ENCODE results near the gene PRICKLE4. TPM values are rescaled to one million over a fixed set of nuclear protein-coding genes. Genes with fewer than 3 reads are reported as not detected.
"Not testable (repeated sequence)": the region's sequence is repeated elsewhere in the genome, so short reads cannot be mapped to it uniquely, and the experiment has no call there.

The PRICKLE4 gene
- total RNA-seq, 1 donor from 2014 or later = 2.4 TPM

- DNase-seq = no peak
Measured at GRCh38 chr6:41744236-41744787, 36.3 kb upstream of the PRICKLE4 start.

DNA sequence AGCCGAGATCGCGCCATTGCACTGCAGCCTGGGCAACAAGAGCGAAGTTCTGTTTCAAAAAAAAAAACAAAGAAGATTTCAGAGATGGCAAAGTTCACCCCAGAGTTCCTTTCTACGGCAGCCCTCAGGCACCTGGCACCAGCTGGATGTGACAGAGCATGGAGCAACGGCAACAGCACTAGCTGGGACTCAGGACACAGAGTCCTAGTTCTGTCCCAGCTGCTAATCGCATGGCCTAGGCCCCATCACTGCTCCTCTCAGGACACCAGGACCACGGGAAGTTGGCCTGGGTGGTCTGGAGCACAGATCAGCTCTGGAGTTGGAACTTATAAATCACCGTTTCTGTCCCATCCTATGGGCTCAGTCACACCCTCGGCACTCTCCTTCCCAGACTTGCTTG is 34.5 kb upstream of the PRICKLE4 start:
- no peak for DNase-seq

GRCh38 chr6:41747256-41748101 is 33.1 kb upstream of the PRICKLE4 start, which contains the start of gene PGC:
TSS of gene PGC (minus strand) at chr6:41747397. CDS start at chr6:41747334, 63 bp downstream.
- DNase-seq = no peak

DNA sequence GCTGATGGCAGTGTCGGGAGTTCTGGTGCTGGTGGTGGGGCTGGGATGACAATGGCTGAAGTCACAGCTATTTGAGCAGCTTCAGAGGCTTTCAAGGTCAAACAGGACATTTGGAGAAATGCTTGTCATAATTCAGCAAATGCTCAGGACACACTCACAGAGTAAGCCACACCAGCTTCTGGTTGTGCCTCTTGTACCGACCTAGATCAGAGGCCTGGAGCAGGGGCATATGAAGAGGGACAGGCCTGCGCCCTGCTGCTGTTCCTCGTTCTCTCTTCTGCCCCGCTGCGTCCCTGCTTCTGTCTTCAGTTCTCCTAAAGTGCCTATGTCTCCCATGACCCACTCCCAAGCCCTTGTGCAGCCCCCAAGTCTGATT is 32.5 kb upstream of the PRICKLE4 start:
- no peak for DNase-seq

- DNase-seq = no peak
Measured at GRCh38 chr6:41748542-41748941, 32.0 kb upstream of the PRICKLE4 start.

GRCh38 chr6:41750374-41750773 is 30.2 kb upstream of the PRICKLE4 start:
- DNase-seq = no peak

- no peak for DNase-seq
Measured at GRCh38 chr6:41755895-41756294, 24.7 kb upstream of the PRICKLE4 start.

GRCh38 chr6:41756354-41756753 is 24.2 kb upstream of the PRICKLE4 start:
- DNase-seq = no peak

- no peak for DNase-seq
Measured at GRCh38 chr6:41757271-41757670, 23.3 kb upstream of the PRICKLE4 start.

DNA sequence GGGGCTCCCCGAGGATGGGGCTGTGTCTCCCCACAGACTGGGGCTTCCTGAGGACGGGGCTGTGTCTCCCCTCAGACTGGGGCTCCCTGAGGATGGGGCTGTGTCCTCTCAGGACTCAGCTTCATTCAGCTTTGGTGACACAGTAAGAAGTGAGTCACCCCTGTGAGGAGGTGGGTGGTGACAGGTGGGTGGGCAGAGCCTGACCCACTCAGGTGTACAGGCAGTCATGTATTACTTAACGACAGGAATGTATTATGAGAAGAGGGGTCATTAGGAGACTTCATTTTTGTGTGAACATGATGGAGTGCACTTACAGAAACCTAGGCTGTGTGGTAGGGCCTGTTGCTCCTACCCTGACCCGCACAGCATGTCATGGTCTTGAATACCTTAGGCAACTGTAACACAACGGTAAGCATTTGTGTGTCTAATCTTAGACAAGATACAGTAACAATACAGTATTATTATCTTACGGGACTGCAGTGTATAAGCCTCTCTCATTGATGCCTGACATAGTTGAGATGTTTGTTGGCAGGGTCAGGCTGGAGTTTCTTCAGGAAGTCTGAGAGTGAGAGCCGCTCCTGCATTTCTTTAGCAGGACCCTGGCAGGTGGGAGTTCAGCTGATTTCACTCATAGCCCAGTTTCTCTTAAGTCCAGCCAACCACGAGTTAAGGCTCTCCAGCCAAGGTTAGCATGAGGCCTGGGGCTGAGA is 22.5 kb upstream of the PRICKLE4 start:
- DNase-seq = no peak

GRCh38 chr6:41758641-41759035 is 21.9 kb upstream of the PRICKLE4 start:
- DNase-seq = no peak

DNA sequence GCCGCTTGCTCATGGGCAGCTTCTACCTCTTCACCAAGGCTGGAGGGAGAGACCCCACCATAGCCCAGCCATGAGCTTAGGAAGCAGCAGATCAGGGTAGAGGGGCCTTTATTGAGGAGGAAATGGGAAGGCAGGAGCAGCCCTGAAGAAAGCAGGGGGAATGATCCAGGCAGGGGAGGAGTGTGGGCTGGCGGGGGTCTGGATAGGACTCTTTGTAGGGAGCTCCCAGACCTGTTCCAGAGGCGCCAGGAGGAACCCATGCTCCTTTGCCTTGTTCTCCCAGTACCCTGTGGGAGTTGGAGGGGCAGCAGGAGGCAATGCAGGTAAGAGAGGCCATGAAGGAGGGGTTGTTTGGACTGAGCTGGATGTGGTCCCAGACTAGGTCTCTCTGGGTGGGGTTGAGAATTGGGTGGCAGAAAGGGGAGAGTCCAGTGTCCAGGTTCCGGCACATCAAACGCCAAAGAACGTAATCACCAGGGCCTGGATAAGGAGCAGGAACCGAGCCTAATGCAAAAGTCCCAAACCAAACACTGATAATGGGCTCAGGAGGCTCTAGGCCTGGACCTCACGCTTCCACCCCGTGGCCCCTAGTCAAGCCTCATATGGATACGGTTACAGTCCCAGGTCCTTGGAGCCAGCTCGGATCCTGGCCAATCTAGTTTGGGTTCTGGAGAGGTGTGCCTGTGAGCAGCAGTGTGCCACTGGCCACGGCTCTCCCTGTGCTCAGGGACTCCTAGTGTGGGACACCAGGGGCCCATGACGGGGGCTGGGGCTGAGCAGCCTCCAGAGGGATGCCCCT is 21.3 kb upstream of the PRICKLE4 start:
- DNase-seq = no peak

GRCh38 chr6:41759905-41760579 is 20.5 kb upstream of the PRICKLE4 start:
- no peak for DNase-seq

GRCh38 chr6:41763470-41763869 is 17.1 kb upstream of the PRICKLE4 start:
- DNase-seq = no peak

DNA sequence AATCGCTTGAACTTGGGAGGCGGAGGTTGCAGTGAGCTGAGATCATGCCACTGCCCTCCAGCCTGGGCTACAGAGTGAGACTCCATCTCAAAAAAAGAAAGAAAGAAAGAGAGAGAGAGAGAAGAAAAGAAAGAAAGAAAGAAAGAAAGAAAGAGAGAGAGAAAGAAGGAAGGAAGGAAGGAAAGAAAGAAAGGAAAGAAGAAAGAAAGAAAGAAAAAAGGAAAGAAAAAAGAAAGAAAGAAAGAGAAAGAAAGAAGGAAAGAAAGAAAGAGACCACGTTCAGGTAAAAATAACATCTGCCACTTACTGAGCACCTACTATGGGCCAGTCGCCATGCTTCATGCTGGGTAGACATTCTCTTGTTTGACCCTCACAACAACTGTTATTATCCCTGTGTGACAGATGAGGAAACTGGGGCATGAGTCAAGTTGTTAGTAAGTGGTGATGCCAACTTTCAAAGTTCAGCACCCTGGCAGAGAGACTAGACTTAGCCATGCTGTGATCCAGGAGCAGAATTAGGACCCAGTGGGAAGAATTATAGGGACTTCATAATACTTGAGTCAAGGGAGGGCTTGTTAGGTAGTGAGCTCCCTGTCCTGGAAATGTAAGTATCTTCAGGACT is 14.4 kb upstream of the PRICKLE4 start:
- DNase-seq = not testable (repeated sequence)

GRCh38 chr6:41767112-41767833 is 13.3 kb upstream of the PRICKLE4 start:
- no peak for DNase-seq

DNA sequence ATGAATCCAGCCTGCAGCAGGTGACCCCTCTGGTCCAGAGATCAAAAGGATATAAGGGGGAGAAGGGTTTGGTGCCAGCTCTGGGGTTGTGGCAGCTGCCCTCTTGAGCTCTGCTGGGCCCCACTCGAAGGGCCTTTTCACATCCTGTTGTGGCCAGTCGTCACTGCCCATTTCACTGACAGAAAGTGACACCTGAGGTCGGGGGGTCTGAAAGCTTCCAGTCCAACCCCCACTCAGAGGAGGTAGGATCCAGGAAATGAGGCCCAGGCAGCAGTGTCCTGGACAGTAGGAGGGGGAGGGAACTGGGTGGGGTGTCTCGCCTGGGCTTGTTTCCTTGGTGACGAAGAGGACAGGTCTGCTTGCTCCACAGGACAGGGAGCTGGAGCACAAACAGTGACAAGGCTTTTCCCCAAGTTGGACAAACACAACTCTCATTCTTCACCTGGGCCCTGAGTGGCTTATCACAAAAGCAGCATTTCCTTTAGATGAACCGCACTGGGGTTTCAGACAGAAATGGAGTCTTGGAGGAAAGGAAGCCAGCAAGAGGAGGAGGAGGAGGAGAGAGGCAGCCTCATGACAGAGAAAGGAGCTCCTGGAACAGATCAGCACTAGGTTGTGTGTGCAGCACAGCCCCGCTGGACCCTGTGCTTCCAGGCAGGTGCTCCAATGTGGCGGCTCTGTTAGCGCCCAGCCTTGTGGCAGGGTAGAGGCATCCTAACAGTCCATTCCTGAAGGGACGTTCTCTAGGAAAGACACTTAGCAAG is 11.9 kb upstream of the PRICKLE4 start:
- no peak for DNase-seq

- DNase-seq = no peak
Measured at GRCh38 chr6:41769376-41769775, 11.2 kb upstream of the PRICKLE4 start.

GRCh38 chr6:41770381-41771057 is 10.1 kb upstream of the PRICKLE4 start:
- no peak for DNase-seq

All from skin of body (tissue), 2 donors.